Activated CD8-positive, alpha-beta memory T cell treated with anti-CD3 and anti-CD28 coated beads, Interleukin-2, amount 50 U/mL, for 1 hour (primary cell): ENCODE measurements around the gene MYOF.
"Not testable (repeated sequence)": the region's sequence is repeated elsewhere in the genome, so short reads cannot be mapped to it uniquely, and the experiment has no call there.

Experiments used
- DNase-seq: peaks from one replicate; pipeline ENCODE4 v3.0.0-alpha.2; 2020; ENCODE audit errors: extremely low read depth

The MYOF gene

GRCh38 chr10:93356516-93356915, 125.6 kb downstream of the MYOF start:
- DNase-seq: no peak

- no peak for DNase-seq
Observed at GRCh38 chr10:93352638-93353383, 129.3 kb downstream of the MYOF start.

GRCh38 chr10:93346694-93347093, 135.4 kb downstream of the MYOF start:
- no peak for DNase-seq

- no peak for DNase-seq
Observed at GRCh38 chr10:93346108-93346507, 136.0 kb downstream of the MYOF start.

DNA sequence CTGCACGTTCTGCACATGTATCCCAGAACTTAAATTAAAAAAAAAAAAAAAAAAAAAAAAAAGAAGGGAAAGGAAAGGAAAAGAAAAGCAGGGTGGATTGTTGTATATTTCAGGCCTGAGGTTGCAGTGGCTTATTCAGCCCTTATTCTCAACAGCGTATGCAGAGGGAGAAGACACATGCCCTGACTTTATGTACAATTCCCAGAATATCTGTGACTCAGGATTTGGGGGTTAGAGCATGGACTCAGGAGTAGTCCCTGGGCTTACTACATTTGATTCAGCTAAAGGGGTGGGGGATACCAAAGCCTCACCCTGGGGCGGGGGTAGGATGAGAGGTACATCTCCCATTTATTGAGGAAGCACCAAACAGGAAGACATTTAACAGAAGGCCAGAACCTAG, 137.4 kb downstream of the MYOF start:
- no peak for DNase-seq

DNA sequence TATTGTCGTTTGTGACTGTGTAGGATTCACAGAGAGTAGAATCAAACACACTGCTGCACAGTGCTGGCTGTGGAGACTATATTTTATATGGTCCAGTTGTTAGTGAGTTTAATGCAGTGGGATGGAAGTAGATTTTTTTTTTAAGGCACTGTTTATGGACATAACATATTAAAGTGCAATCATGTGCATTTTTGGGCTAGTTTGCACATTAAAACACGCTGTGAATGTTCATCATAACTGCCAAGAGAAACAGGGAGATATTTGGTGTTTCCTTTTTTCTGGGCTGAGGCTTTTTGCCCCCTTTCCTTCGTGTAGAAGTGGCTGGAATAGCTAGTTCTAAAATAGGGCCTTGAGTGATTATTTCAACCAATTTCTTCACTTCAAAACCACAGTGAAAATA, 139.2 kb downstream of the MYOF start:
- no peak for DNase-seq

DNA sequence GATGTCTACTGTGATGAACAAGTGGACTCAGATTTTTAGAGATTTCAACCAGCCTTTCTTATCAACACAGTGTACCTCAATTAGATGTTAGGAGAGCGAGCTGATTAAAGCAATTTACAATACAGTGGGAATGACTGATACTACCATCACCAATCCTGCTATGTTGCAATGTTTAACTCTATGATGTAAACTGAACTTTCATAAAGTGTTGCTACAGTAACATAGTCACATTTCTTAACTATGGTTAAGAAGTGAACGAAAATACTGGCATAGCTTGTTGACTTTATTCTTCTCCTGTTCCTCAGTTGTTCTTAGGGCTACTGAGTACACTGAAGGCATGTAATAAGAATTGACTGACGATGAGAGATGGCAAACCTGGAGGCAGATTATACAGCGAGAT, 139.8 kb downstream of the MYOF start:
- no peak for DNase-seq

- no peak for DNase-seq
Observed at GRCh38 chr10:93337309-93337721, 144.8 kb downstream of the MYOF start.

DNA sequence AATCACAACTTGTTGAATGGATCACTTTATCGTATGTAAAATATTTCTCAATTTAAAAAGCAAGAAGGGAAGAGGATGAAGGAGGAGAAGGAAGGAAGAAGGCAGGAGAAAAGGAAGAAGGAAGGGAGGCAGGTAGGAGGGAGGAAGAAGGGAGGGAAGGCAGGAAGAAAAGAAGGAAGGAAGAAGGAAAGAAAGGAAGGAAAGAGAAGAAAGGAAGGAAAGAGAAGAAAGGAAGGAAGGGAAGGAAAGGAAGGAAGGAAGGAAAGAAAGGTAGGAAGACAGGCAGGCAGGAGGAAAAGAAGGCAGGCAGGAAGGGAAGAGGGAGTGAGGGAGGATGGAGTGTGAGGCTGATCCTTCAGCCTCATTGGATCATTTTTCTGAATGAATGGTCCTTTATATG, 145.5 kb downstream of the MYOF start:
- DNase-seq: no peak

DNA sequence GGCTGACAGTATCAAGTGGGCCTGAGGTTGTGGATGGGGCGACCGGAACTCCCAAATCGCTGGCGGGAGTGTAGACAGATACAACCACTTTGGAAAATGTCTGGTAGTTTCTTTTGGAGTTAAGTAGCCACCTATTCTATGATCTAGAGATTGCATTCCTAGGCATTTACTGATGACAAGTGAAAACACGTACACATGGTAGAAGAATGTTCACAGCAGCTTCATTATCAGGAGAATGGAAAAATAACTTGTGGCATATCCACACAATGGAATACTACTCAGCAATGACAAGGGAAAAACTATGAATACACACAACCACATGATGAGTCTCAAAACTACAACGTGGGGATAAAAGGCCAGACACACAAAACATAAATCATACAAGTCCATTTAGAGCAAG, 146.0 kb downstream of the MYOF start:
- no peak for DNase-seq

DNA sequence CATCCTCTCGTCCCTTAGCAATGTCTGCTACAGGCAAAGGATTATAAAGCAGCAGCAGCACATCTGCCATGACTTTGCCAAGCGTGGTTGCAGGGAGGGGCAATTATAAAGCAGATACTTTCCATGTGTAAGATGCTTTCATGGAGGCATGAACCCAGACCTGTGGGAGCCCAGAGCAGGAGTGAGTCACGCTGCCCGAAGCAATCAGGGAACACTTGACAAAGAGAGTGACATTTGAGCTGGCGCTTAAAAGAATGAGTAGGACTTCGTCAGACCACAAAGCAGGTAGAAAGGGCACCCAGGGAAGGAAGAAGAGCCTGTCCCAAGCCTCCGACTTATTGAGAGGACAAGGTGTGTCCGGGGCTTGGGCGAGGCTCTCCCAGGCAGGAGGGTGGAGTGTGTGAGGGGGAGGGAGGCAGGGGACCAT, 147.2 kb downstream of the MYOF start:
- no peak for DNase-seq

DNA sequence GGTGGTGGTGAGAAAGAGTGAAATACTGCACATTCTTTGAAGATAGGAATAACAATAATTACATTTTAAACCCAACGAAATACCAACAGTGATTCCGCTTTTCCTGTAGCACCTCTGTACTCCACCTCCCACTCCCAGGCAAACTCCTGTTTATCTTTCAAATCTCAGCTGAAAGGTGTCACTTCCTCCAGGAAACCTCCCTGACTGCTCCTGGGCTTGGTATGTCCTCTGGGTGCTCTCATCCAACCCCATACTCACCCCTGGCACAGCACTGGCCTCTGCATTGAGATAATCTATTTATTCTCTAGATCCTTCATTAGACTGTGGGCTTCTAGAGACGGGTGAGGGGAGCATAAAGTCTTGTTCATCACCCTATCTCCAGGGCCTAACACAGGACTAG, 148.0 kb downstream of the MYOF start:
- no peak for DNase-seq

DNA sequence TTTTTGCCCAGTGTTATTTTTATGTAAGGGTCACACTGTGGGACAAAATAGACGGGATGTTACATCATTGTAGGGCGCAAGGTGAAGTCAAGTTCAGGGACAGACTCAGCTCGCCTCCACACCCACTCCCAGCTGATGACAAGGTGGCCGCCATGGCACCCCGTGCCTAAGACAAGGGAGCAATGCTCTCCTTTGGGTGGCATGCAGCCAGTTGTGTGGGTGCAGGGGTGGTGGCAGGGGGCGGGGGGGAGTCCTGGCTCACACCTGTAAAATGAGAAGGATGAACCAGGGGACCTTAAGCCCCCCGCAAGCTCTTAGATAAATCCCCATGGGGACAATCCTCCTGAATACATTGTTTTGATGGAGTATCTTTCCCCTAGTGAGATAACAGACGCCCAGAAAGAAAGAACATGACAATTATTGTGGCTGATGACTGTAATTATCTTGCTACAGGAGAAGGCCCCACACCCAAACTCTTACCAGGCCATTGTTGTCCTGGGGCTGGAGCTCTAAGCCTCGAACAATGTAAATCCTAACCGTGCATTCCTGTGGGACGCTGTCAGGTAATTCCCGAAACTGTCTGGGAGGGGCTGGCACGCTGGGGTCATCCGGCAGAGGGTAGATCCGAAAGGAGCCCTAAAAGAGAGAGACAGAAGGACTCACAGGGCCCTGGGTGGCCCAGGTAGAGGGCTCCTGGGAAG, 148.7 kb downstream of the MYOF start:
- DNase-seq: no peak

- no peak for DNase-seq
Observed at GRCh38 chr10:93330824-93331223, 151.3 kb downstream of the MYOF start.

GRCh38 chr10:93319896-93320295, 162.2 kb downstream of the MYOF start:
- no peak for DNase-seq

- no peak for DNase-seq
Observed at GRCh38 chr10:93319096-93319495, 163.0 kb downstream of the MYOF start.

GRCh38 chr10:93315246-93315645, 166.9 kb downstream of the MYOF start:
- DNase-seq: no peak

DNA sequence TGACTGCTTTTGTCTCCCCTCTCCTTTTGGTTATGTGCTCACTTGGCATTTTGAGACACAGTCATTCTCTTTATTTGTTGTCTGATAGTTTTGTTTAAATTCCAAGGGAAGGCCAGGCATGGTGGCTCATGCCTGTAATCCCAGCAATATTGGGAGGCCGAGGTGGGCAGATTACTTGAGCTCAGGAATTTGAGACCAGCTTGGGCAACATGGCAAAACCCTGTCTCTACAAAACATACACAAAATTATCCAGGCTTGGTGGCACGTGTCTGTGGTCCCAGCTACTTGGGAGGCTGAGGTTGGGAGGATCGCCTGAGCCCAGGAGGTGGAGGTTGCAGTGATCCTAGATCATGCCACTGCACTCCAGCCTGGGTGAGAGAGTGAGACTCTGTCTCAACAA, 167.5 kb downstream of the MYOF start:
- not testable (repeated sequence) for DNase-seq

DNA sequence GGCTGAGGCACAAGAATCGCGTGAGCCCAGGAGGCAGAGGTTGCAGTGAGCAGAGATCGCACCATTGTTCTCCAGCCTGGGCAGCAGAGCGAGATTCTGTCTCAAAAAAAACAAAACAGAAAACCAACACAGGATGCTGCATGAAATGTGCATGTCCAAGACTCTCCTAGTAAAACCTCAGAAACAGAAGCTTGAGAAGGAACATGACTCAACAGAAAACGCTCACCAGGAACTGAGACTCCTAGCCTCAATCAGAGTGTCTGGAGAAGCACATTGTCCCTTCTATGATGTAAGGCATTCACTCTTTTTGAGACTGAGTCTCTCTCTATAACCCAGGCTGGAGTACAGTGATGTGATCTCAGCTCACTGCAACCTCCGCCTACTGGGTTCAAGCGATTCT, 168.3 kb downstream of the MYOF start:
- DNase-seq: no peak

GRCh38 chr10:93309062-93309461, 173.1 kb downstream of the MYOF start:
- no peak for DNase-seq

DNA sequence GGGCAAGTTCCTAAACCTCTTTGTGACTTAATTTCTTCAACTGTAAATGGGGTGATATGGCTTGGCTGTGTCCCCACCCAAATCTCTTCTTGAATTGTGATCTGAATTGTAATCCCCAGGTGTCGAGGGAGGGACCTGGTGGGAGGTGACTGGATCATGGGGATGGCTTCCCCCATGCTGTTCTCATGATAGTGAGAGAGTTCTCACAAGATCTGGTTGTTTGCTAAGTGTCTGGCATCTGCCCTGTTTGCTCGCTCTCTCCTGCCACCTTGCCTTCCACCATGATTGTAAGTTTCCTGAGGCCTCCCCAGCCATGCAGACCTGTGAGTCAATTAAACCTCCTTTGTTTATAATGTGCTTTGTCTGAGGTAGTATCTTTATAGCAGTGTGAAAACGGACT, 177.0 kb downstream of the MYOF start:
- DNase-seq: no peak

DNA sequence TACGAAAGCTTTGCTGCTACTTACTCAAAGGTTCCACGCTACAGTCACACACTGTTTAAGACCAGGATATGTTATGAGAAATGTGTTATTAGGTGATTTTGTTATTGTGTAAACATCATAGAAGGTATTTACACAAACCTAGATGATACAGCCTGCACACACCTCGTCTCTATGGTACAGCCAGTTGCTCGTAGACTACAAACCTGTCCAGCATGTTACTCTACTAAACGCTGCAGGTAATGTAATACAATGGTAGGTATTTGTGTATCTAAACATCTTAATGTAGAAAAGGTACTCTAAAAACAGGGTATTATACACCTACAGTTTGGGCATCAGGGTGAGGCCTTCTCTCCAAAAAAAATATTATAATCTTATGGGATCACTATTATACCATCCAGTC, 181.2 kb downstream of the MYOF start:
- no peak for DNase-seq

- DNase-seq: no peak
Observed at GRCh38 chr10:93300288-93300917, 181.7 kb downstream of the MYOF start.
